ENCODE measurements around the gene CNTFR. TPM values are rescaled to one million over a fixed set of nuclear protein-coding genes. Genes with fewer than 3 reads are reported as not detected.
A peak's percentile ranks its signal among the peaks of the same experiment; 100 is the strongest.

The CNTFR gene
- total and polyA plus RNA-seq, 7 experiments from 2014 or later, result not detected

GRCh38 chr9:34576597-34577399 is 12.7 kb downstream of the CNTFR start:
- Histone ChIP-seq H3K4me1 (ENCODE audit: control insufficient read depth in 2 of 2, insufficient read depth in 2 of 2, low read length in 2 of 2) (peaks cover 0 to 5% of the 10 kb centered on the region in 2 donors), H3K4me3 (ENCODE audit: low read length) (no peak overlapping the region), H3K9me3 (ENCODE audit: control insufficient read depth in 2 of 3, low read length in 3 of 3) (no peaks in the 10 kb centered on the region), H3K27ac (ENCODE audit: low read depth, low read length) (no peak overlapping the region), H3K36me3 (ENCODE audit: control insufficient read depth in 2 of 3, insufficient read depth in 3 of 3, low read length in 3 of 3) (no peaks in the 10 kb centered on the region), H3K27me3 (ENCODE audit: control insufficient read depth in 2 of 2, insufficient read depth in 2 of 2, low read length in 2 of 2) (peaks cover 0 to 15% of the 10 kb centered on the region in 2 donors)
- Mint-ChIP-seq H3K27ac (no peak overlapping the region), H3K4me3 (peak overlapping the region in 8 of 10 donors; percentile 42 to 80 (median 64)), H3K4me1 (peaks cover 0 to 18% (median 12%) of the 10 kb centered on the region in 7 donors), H3K36me3 (no peaks in the 10 kb centered on the region), H3K9me3 (peaks cover 0 to 2% (median 0%) of the 10 kb centered on the region in 11 donors), H3K27me3 (peaks cover 54 to 64% (median 63%) of the 10 kb centered on the region in 5 donors)
- DNase-seq (no peak), ATAC-seq (no peak)
- intact Hi-C loops (cut with micrococcal nuclease), result no loop called here
- ChIA-PET CTCF (no interaction called here), POLR2A (no interaction called here)

GRCh38 chr9:34575862-34576596 is 13.5 kb downstream of the CNTFR start:
- intact Hi-C loops (cut with micrococcal nuclease), result no loop called here
- H3K27ac ChIP-seq (ENCODE audit: low read depth, low read length), result no peak overlapping the region
- DNase-seq, result no peak
- Mint-ChIP-seq H3K9me3 (peaks cover 0 to 2% (median 0%) of the 10 kb centered on the region in 11 donors), H3K27ac (no peak overlapping the region), H3K4me1 (peaks cover 0 to 18% (median 12%) of the 10 kb centered on the region in 7 donors), H3K27me3 (peaks cover 47 to 60% (median 57%) of the 10 kb centered on the region in 5 donors), H3K36me3 (no peaks in the 10 kb centered on the region), H3K4me3 (peak overlapping the region in 1 of 10 donors; percentile 7)
- peaks cover 0 to 5% of the 10 kb centered on the region in 2 donors for H3K4me1 ChIP-seq (ENCODE audit: control insufficient read depth in 2 of 2, insufficient read depth in 2 of 2, low read length in 2 of 2)
- ChIA-PET CTCF (no interaction called here), POLR2A (no interaction called here)
- no peak for ATAC-seq
- H3K36me3 ChIP-seq (ENCODE audit: control insufficient read depth in 2 of 3, insufficient read depth in 3 of 3, low read length in 3 of 3), result no peaks in the 10 kb centered on the region
- H3K9me3 ChIP-seq (ENCODE audit: control insufficient read depth in 2 of 3, low read length in 3 of 3), result no peaks in the 10 kb centered on the region
- no peak overlapping the region for H3K4me3 ChIP-seq (ENCODE audit: low read length)
- H3K27me3 ChIP-seq (ENCODE audit: control insufficient read depth in 2 of 2, insufficient read depth in 2 of 2, low read length in 2 of 2), result peaks cover 0 to 15% of the 10 kb centered on the region in 2 donors

- peaks cover 0 to 18% (median 12%) of the 10 kb centered on the region in 7 donors for H3K4me1 Mint-ChIP-seq
- H3K36me3 ChIP-seq (ENCODE audit: control insufficient read depth in 2 of 3, insufficient read depth in 3 of 3, low read length in 3 of 3), result no peaks in the 10 kb centered on the region
- H3K27ac Mint-ChIP-seq, result no peak overlapping the region
- H3K9me3 ChIP-seq (ENCODE audit: control insufficient read depth in 2 of 3, low read length in 3 of 3), result no peaks in the 10 kb centered on the region
- H3K9me3 Mint-ChIP-seq, result peaks cover 0 to 2% (median 0%) of the 10 kb centered on the region in 11 donors
- no peak overlapping the region for H3K4me3 Mint-ChIP-seq
- ChIA-PET POLR2A (no interaction called here), CTCF (no interaction called here)
- no peaks in the 10 kb centered on the region for H3K36me3 Mint-ChIP-seq
- no peak overlapping the region for H3K27ac ChIP-seq (ENCODE audit: low read depth, low read length)
- no peak overlapping the region for H3K4me3 ChIP-seq (ENCODE audit: low read length)
- peaks cover 40 to 52% (median 51%) of the 10 kb centered on the region in 5 donors for H3K27me3 Mint-ChIP-seq
- peaks cover 0 to 5% of the 10 kb centered on the region in 2 donors for H3K4me1 ChIP-seq (ENCODE audit: control insufficient read depth in 2 of 2, insufficient read depth in 2 of 2, low read length in 2 of 2)
- ATAC-seq (no peak), DNase-seq (no peak)
- H3K27me3 ChIP-seq (ENCODE audit: control insufficient read depth in 2 of 2, insufficient read depth in 2 of 2, low read length in 2 of 2), result peaks cover 0 to 15% of the 10 kb centered on the region in 2 donors
- intact Hi-C loops (cut with micrococcal nuclease), result no loop called here
These were observed 14.3 kb downstream of the CNTFR start for GRCh38 chr9:34575241-34575640.

- CTCF ChIA-PET, result interaction anchor here (0.6 kb wide), 1 partner anchor 111 kb away, joined by 3 read pairs; no protein-coding TSS in a partner anchor
- no peaks in the 10 kb centered on the region for H3K9me3 ChIP-seq (ENCODE audit: control insufficient read depth in 2 of 3, low read length in 3 of 3)
- no peak overlapping the region for H3K4me3 ChIP-seq (ENCODE audit: low read length)
- POLR2A ChIA-PET, result no interaction called here
- ATAC-seq, result no peak
- Mint-ChIP-seq H3K27me3 (peaks cover 33 to 50% (median 45%) of the 10 kb centered on the region in 5 donors), H3K4me3 (no peak overlapping the region), H3K4me1 (peaks cover 0 to 18% (median 12%) of the 10 kb centered on the region in 7 donors), H3K27ac (no peak overlapping the region), H3K9me3 (no peaks in the 10 kb centered on the region), H3K36me3 (no peaks in the 10 kb centered on the region)
- DNase-seq, result no peak
- intact Hi-C loops (cut with micrococcal nuclease), result no loop called here
- no peaks in the 10 kb centered on the region for H3K36me3 ChIP-seq (ENCODE audit: control insufficient read depth in 2 of 3, insufficient read depth in 3 of 3, low read length in 3 of 3)
- H3K4me1 ChIP-seq (ENCODE audit: control insufficient read depth in 2 of 2, insufficient read depth in 2 of 2, low read length in 2 of 2), result peaks cover 0 to 5% of the 10 kb centered on the region in 2 donors
- H3K27ac ChIP-seq (ENCODE audit: low read depth, low read length), result no peak overlapping the region
- H3K27me3 ChIP-seq (ENCODE audit: control insufficient read depth in 2 of 2, insufficient read depth in 2 of 2, low read length in 2 of 2), result peaks cover 0 to 11% of the 10 kb centered on the region in 2 donors
These were observed 15.0 kb downstream of the CNTFR start for GRCh38 chr9:34574571-34574970.

- CTCF ChIA-PET, result no interaction called here
- peaks cover 0 to 9% of the 10 kb centered on the region in 2 donors for H3K27me3 ChIP-seq (ENCODE audit: control insufficient read depth in 2 of 2, insufficient read depth in 2 of 2, low read length in 2 of 2)
- POLR2A ChIA-PET, result no interaction called here
- Mint-ChIP-seq H3K36me3 (no peaks in the 10 kb centered on the region), H3K4me1 (peaks cover 0 to 12% (median 8%) of the 10 kb centered on the region in 7 donors), H3K4me3 (no peak overlapping the region), H3K27me3 (peaks cover 26 to 43% (median 37%) of the 10 kb centered on the region in 5 donors), H3K9me3 (no peaks in the 10 kb centered on the region), H3K27ac (no peak overlapping the region)
- intact Hi-C loops (cut with micrococcal nuclease), result no loop called here
- no peaks in the 10 kb centered on the region for H3K9me3 ChIP-seq (ENCODE audit: control insufficient read depth in 2 of 3, low read length in 3 of 3)
- DNase-seq, result no peak
- H3K36me3 ChIP-seq (ENCODE audit: control insufficient read depth in 2 of 3, insufficient read depth in 3 of 3, low read length in 3 of 3), result no peaks in the 10 kb centered on the region
- H3K4me3 ChIP-seq (ENCODE audit: low read length), result no peak overlapping the region
- peaks cover 0 to 3% of the 10 kb centered on the region in 2 donors for H3K4me1 ChIP-seq (ENCODE audit: control insufficient read depth in 2 of 2, insufficient read depth in 2 of 2, low read length in 2 of 2)
- ATAC-seq, result no peak
- no peak overlapping the region for H3K27ac ChIP-seq (ENCODE audit: low read depth, low read length)
These were observed 15.8 kb downstream of the CNTFR start for GRCh38 chr9:34573599-34574325.

GRCh38 chr9:34572628-34573027 is 16.9 kb downstream of the CNTFR start:
- H3K9me3 ChIP-seq (ENCODE audit: control insufficient read depth in 2 of 3, low read length in 3 of 3), result no peaks in the 10 kb centered on the region
- no peak for ATAC-seq
- no peaks in the 10 kb centered on the region for H3K4me1 ChIP-seq (ENCODE audit: control insufficient read depth in 2 of 2, insufficient read depth in 2 of 2, low read length in 2 of 2)
- POLR2A ChIA-PET, result no interaction called here
- Mint-ChIP-seq H3K27ac (no peak overlapping the region), H3K27me3 (peaks cover 24 to 38% (median 31%) of the 10 kb centered on the region in 5 donors), H3K36me3 (no peaks in the 10 kb centered on the region), H3K9me3 (no peaks in the 10 kb centered on the region), H3K4me1 (peaks cover 0 to 7% (median 5%) of the 10 kb centered on the region in 7 donors), H3K4me3 (no peak overlapping the region)
- DNase-seq, result no peak
- no peak overlapping the region for H3K4me3 ChIP-seq (ENCODE audit: low read length)
- H3K36me3 ChIP-seq (ENCODE audit: control insufficient read depth in 2 of 3, insufficient read depth in 3 of 3, low read length in 3 of 3), result no peaks in the 10 kb centered on the region
- CTCF ChIA-PET, result no interaction called here
- no peak overlapping the region for H3K27ac ChIP-seq (ENCODE audit: low read depth, low read length)
- intact Hi-C loops (cut with micrococcal nuclease), result no loop called here
- peaks cover 0 to 3% of the 10 kb centered on the region in 2 donors for H3K27me3 ChIP-seq (ENCODE audit: control insufficient read depth in 2 of 2, insufficient read depth in 2 of 2, low read length in 2 of 2)

Measured in naive thymus-derived CD4-positive, alpha-beta T cell (primary cell).